AG08396 (cell line): ENCODE measurements around the gene MSH4.
"Not testable (repeated sequence)": the region's sequence is repeated elsewhere in the genome, so short reads cannot be mapped to it uniquely, and the experiment has no call there.

ENCODE experiments used
- DNase-seq: peaks from one replicate; pipeline ENCODE4 v3.0.0; 2012; ENCODE audit warnings: low spot score, mixed read lengths

The MSH4 gene

GRCh38 chr1:75943037-75943436 is 146.4 kb downstream of the MSH4 start:
- DNase-seq = not testable (repeated sequence)

DNA sequence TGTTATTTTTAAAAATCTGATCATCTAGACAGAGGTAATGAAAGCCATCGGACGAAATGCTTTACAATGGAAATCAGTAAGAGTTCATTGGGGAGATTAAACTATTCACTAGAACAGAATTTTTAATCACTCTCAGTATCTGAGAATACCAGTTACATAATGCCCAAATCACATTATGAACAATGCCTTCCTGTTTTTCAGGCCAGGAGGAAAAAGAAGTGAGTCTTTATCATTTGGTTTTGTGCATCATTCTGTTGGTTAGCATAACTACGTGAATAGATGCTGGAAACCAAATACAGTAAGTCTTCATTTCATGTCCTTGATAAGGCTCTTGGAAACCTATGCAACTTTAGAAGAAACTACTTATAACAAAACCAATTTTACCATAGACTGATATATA is 153.5 kb downstream of the MSH4 start:
- no peak for DNase-seq

- DNase-seq = no peak
Observed at GRCh38 chr1:75952016-75952415, 155.3 kb downstream of the MSH4 start.

- no peak for DNase-seq
Observed at GRCh38 chr1:75953461-75953860, 156.8 kb downstream of the MSH4 start.

DNA sequence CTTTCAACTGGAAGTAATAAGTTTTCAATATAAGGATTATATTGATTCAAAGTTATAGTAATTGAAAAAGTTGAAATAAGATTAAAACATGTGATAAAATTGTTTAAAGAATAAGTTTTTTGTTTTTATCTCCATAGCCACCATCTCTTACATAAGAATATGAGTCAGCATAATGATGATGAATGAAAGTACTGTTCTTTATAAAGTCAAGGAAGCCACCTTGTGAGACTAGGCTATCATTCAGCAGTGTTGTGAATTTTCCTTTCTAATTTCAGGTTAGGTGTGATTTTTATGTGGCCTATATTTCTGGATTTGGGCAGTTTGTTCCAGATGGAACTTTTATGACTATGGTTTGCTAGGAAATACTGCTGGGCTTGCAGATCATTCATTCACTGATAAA is 157.9 kb downstream of the MSH4 start:
- DNase-seq = no peak
